NCI-H510A (cell line): ENCODE data around the gene TUBGCP6.

Source experiments
- DNase-seq: peaks from one replicate; lab custom pipeline; 2025; lab: John Stamatoyannopoulos, UW

Gene TUBGCP6

GRCh38 chr22:50262973-50263617, 18.3 kb upstream of the TUBGCP6 start:
- DNase-seq: no peak

- DNase-seq: peak; percentile 40
Observed at GRCh38 chr22:50262460-50262911, 17.7 kb upstream of the TUBGCP6 start.

GRCh38 chr22:50261615-50262459, 17.0 kb upstream of the TUBGCP6 start, which contains the start of gene MAPK12:
MAPK12 (minus strand) TSS chr22:50261683; CDS start chr22:50261509, 174 bp downstream.
- no peak for DNase-seq

GRCh38 chr22:50260801-50261614, 16.2 kb upstream of the TUBGCP6 start:
- DNase-seq: no peak

GRCh38 chr22:50260434-50260800, 15.6 kb upstream of the TUBGCP6 start:
- DNase-seq: no peak

GRCh38 chr22:50259302-50259701, 14.5 kb upstream of the TUBGCP6 start:
- DNase-seq: no peak

GRCh38 chr22:50258361-50259292, 13.8 kb upstream of the TUBGCP6 start:
- no peak for DNase-seq

GRCh38 chr22:50257451-50258360, 12.9 kb upstream of the TUBGCP6 start:
- no peak for DNase-seq

- DNase-seq: no peak
Observed at GRCh38 chr22:50257041-50257440, 12.2 kb upstream of the TUBGCP6 start.

GRCh38 chr22:50256258-50256862, 11.5 kb upstream of the TUBGCP6 start:
- no peak for DNase-seq

GRCh38 chr22:50255607-50256006, 10.8 kb upstream of the TUBGCP6 start:
- no peak for DNase-seq

- DNase-seq: no peak
Observed at GRCh38 chr22:50255099-50255498, 10.3 kb upstream of the TUBGCP6 start.

GRCh38 chr22:50253941-50254340, 9.1 kb upstream of the TUBGCP6 start:
- no peak for DNase-seq

- no peak for DNase-seq
Observed at GRCh38 chr22:50253046-50253915, 8.5 kb upstream of the TUBGCP6 start.

GRCh38 chr22:50252082-50253045, 7.5 kb upstream of the TUBGCP6 start:
- DNase-seq: no peak

GRCh38 chr22:50251477-50252081, 6.8 kb upstream of the TUBGCP6 start:
- DNase-seq: no peak
